MM.1S (cell line): Measurements from ENCODE around the gene SLC25A46.

Experiments used
- EZH2 ChIP-seq: fragments of 300-600 bp; sonication (generic); optimal IDR thresholded peaks from 2 replicates; pipeline ENCODE3; 2017; ENCODE audit warnings: low read depth, mild to moderate bottlenecking, antibody characterized with exemption, low read length, mixed read lengths
- EZH2phosphoT487 ChIP-seq: fragments of 300-600 bp; sonication (generic); IDR thresholded peaks from 2 replicates; pipeline ENCODE4 v1.6.1; 2018; ENCODE audit warnings: antibody characterized with exemption, low read length
- TF ChIP-seq, protein P1 (sequence below): fragments of 300-600 bp; sonication (generic); IDR thresholded peaks from 2 replicates; pipeline ENCODE4 v1.5.1; 2016; ENCODE audit warnings: antibody characterized with exemption, low read length, mixed read lengths

- TF ChIP-seq, protein P1, sequence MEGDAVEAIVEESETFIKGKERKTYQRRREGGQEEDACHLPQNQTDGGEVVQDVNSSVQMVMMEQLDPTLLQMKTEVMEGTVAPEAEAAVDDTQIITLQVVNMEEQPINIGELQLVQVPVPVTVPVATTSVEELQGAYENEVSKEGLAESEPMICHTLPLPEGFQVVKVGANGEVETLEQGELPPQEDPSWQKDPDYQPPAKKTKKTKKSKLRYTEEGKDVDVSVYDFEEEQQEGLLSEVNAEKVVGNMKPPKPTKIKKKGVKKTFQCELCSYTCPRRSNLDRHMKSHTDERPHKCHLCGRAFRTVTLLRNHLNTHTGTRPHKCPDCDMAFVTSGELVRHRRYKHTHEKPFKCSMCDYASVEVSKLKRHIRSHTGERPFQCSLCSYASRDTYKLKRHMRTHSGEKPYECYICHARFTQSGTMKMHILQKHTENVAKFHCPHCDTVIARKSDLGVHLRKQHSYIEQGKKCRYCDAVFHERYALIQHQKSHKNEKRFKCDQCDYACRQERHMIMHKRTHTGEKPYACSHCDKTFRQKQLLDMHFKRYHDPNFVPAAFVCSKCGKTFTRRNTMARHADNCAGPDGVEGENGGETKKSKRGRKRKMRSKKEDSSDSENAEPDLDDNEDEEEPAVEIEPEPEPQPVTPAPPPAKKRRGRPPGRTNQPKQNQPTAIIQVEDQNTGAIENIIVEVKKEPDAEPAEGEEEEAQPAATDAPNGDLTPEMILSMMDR: no peak
- TF ChIP-seq EZH2: no peak
- no peak for TF ChIP-seq EZH2phosphoT487
These were observed 29.5 kb downstream of the SLC25A46 start for GRCh38 chr5:110768138-110768860.
